ENCODE measurements around the gene VSX2. TPM values are rescaled to one million over a fixed set of nuclear protein-coding genes. Genes with fewer than 3 reads are reported as not detected.

The VSX2 gene
- total and polyA plus RNA-seq, 2 of the 13 experiments (the other 11 are each of a cell fraction or from before 2014, with no cell fraction given), result 0.05 TPM; not detected in 1

GRCh38 chr14:74220991-74221390 lies 18.3 kb upstream of the VSX2 start:
- ChIA-PET POLR2A (no interaction called here), CTCF (ENCODE audit: low intra/inter-chr PET ratio, low total read pairs) (no interaction called here)
- no peak overlapping the region for H3K4me2 ChIP-seq (ENCODE audit: low read depth, low read length)
- no peaks in the 10 kb centered on the region for H3K36me3 ChIP-seq (replicated peaks in 1 of 2; ENCODE audit: control insufficient read depth in 1 of 2, insufficient read depth in 2 of 2, low read length in 2 of 2)
- no peak overlapping the region for H3K27ac ChIP-seq (ENCODE audit: extremely low read length, insufficient read depth, low read length)
- no peak overlapping the region for H2AFZ ChIP-seq (ENCODE audit: low read length)
- no peak overlapping the region for H3K9ac ChIP-seq (ENCODE audit: insufficient read depth, low read depth, low read length)
- ATAC-seq (no peak), DNase-seq (ENCODE audit: low spot score) (no peak), FAIRE-seq (no peak)
- in situ Hi-C loops (cut with HindIII; ENCODE audit: extremely low pct_ligation_motif_present, low pct_unique_long_range_greater_than_20kb), result no loop called here
- H3K27me3 ChIP-seq (ENCODE audit: control insufficient read depth in 1 of 2, insufficient read depth in 2 of 2, low read length in 2 of 2), result peaks cover 10 to 55% of the 10 kb centered on the region in 2 experiments
- H3K79me2 ChIP-seq (ENCODE audit: insufficient read depth, low read length), result no peaks in the 10 kb centered on the region
- H4K20me1 ChIP-seq (ENCODE audit: insufficient read depth, low read length), result no peaks in the 10 kb centered on the region
- intact Hi-C loops (cut with micrococcal nuclease; ENCODE audit: unreplicated experiment), result no loop called here
- no peak overlapping the region for H3K4me3 ChIP-seq (replicated peaks in 1 of 3; ENCODE audit: insufficient read depth in 1 of 3, low read depth in 2 of 3, low read length in 3 of 3)
- no peaks in the 10 kb centered on the region for H3K9me3 ChIP-seq (ENCODE audit: low read length)
- 3% methylated on average over 4 of the region's 6 CpGs for WGBS (ENCODE audit: low lambda C conversion rate)
- BruUV-seq (replicated peaks), result no TSS peak
- peaks cover 12% of the 10 kb centered on the region; the same call in 1 of the 2 replicates for H3K4me1 ChIP-seq (ENCODE audit: insufficient read depth, low read length)
- TF ChIP-seq ZNF224 (CRISPR knock-in tag; IDR thresholded peaks at IDR 0.05), result no peak
- TF ChIP-seq ZNF34 (CRISPR knock-in tag; IDR thresholded peaks at IDR 0.05; ENCODE audit: borderline replicate concordance), result no peak
- no peak for TF ChIP-seq NR0B2 (CRISPR knock-in tag; IDR thresholded peaks at IDR 0.05)
- no peak for TF ChIP-seq MNT (IDR thresholded peaks at IDR 0.05)
- TF ChIP-seq ZNF639 (CRISPR knock-in tag; conservative IDR thresholded peaks at IDR 0.05), result no peak
- no peak for TF ChIP-seq ZNF407 (CRISPR knock-in tag; IDR thresholded peaks at IDR 0.05; ENCODE audit: not compliant biosample characterization)
- no peak for TF ChIP-seq NCOA2 (CRISPR knock-in tag; IDR thresholded peaks at IDR 0.05)
- TF ChIP-seq RBM22 (optimal IDR thresholded peaks at IDR 0.05; ENCODE audit: low read length), result no peak
- no peak for TF ChIP-seq IRF9 (CRISPR knock-in tag; IDR thresholded peaks at IDR 0.05; ENCODE audit: borderline replicate concordance)
- TF ChIP-seq, protein P1, sequence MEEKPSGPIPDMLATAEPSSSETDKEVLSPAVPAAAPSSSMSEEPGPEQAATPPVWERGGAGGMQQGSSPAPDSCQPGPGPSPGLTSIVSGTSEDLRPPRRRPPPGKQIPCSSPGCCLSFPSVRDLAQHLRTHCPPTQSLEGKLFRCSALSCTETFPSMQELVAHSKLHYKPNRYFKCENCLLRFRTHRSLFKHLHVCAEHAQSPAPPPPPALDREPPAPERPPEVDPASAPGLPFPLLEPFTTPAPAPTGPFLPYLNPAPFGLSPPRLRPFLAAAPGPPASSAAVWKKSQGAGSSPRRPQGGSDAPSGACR (CRISPR knock-in tag; IDR thresholded peaks at IDR 0.05), result no peak

Measured in HepG2 (cell line).